H1 (cell line): Measurements from ENCODE around the gene RPL39L. TPM values are rescaled to one million over a fixed set of nuclear protein-coding genes. Genes with fewer than 3 reads are reported as not detected.

Experiments used
- BRCA1 ChIP-seq: IDR thresholded peaks from 2 replicates; pipeline ENCODE4 v1.6.1; 2012; ENCODE audit warnings: low read depth, low read length, improper control_type of control experiment
- CHD7 ChIP-seq: fragments of 300-600 bp; sonication (generic); IDR thresholded peaks from 2 replicates; pipeline ENCODE4 v1.7.1; 2012; ENCODE audit warnings: low read length, moderate library complexity, mild to moderate bottlenecking, inconsistent platforms; ENCODE audit not compliant: insufficient replicate concordance
- PHF8 ChIP-seq: fragments of 200-600 bp; sonication (generic); conservative IDR thresholded peaks from 2 replicates; pipeline ENCODE4 v1.7.1; 2012; ENCODE audit warnings: low read depth, mild to moderate bottlenecking, inconsistent platforms, low read length, moderate library complexity
- polyA plus RNA-seq, 7 experiments: library from polyadenylated mRNA; depleted of rRNA in 3 of 7; stranded (reverse) in 5 of 7; unstranded in 2 of 7; fragments of >200 nt in 5 of 7; fragments of 200-250 nt in 2 of 7; gene quantifications; 1 replicate in 5 of 7; 2 replicates in 1 of 7; 4 replicates in 1 of 7; pipeline versions ENCODE4 v1.2.1 to v1.2.3, GENCODE V29; 2011 to 2013; ENCODE audit warnings: missing spikeins in 2 of 7, mixed read lengths in 2 of 7
- total RNA-seq: library from RNA; stranded (reverse); fragmentation: NEBNext Ultra II Directional; extraction: Animal tissue kit (Norgen Biotek cat#: 25700); gene quantifications from 2 replicates; pipeline ENCODE4 v1.2.1, GENCODE V29; 2021

RPL39L gene
- total and polyA plus RNA-seq, 2 of the 8 experiments (the other 6 are each of a cell fraction or from before 2014, with no cell fraction given) = 51.8 to 67.7 TPM

- TF ChIP-seq CHD7 (no peak), PHF8 (no peak), BRCA1 (no peak)
These were observed 17.0 kb downstream of the RPL39L start (continued) for GRCh38 chr3:187122261-187122660.
